Common myeloid progenitor, CD34-positive (primary cell): ENCODE results near the gene PAK1.
A peak's percentile ranks its signal among the peaks of the same experiment; 100 is the strongest.

ENCODE experiments used
- CTCF ChIA-PET: fragments of 350-600 bp; sonication (Branson Sonifier 250); formaldehyde crosslinking; loops from one replicate; lab custom pipeline; 2021; ENCODE audit warnings: antibody characterized with exemption; lab: Charles Lee
- POLR2A ChIA-PET: fragments of 350-600 bp; sonication (Branson Sonifier 250); formaldehyde crosslinking; loops from one replicate; lab custom pipeline; 2021; ENCODE audit warnings: antibody characterized with exemption; lab: Charles Lee
- DNase-seq, 3 donors: peaks; one replicate each; pipeline versions ENCODE4 v3.0.0 to v3.0.0-alpha.2; 2013
- H3K27ac ChIP-seq, 2 experiments: 1 replicate in 1 of 2; 2 replicates in 1 of 2; pipeline ENCODE4 v1.7.0; 2013; ENCODE audit warnings: inconsistent platforms in 2 of 2, low read length in 2 of 2, mild to moderate bottlenecking in 2 of 2, low read depth in 1 of 2, moderate library complexity in 1 of 2; ENCODE audit not compliant: severe bottlenecking in 2 of 2, insufficient read depth in 1 of 2, poor library complexity in 1 of 2
- H3K27me3 ChIP-seq, 5 experiments: replicated peaks in 2 of 5; 1 replicate in 3 of 5; 2 replicates in 2 of 5; pipeline versions ENCODE4 v1.6.1 to v1.7.0; 2013; ENCODE audit warnings: low read length in 4 of 5, mild to moderate bottlenecking in 2 of 5, moderate library complexity in 2 of 5, inconsistent platforms in 1 of 5; ENCODE audit not compliant: insufficient read depth in 5 of 5, control insufficient read depth in 4 of 5
- H3K36me3 ChIP-seq, 4 experiments: 1 replicate in 2 of 4; 2 replicates in 2 of 4; pipeline versions ENCODE4 v1.6.1 to v1.7.0; 2013; ENCODE audit warnings: low read length in 3 of 4, control low read depth in 1 of 4, mild to moderate bottlenecking in 1 of 4; ENCODE audit not compliant: control insufficient read depth in 4 of 4, insufficient read depth in 4 of 4
- H3K4me1 ChIP-seq, 4 experiments: 1 replicate in 3 of 4; 2 replicates in 1 of 4; pipeline versions ENCODE4 v1.6.1 to v1.7.1; 2013; ENCODE audit warnings: low read length in 3 of 4, mild to moderate bottlenecking in 3 of 4, control low read depth in 1 of 4, inconsistent platforms in 1 of 4, moderate library complexity in 1 of 4; ENCODE audit not compliant: control insufficient read depth in 4 of 4, insufficient read depth in 4 of 4; ENCODE audit errors: control extremely low read depth in 1 of 4
- H3K4me3 ChIP-seq, 7 experiments: 1 replicate in 4 of 7; 2 replicates in 3 of 7; pipeline versions ENCODE4 v1.5.1 to v1.7.0; 2013; ENCODE audit warnings: mild to moderate bottlenecking in 7 of 7, low read length in 6 of 7, moderate library complexity in 6 of 7, inconsistent platforms in 2 of 7, low read depth in 2 of 7, control low read depth in 1 of 7; ENCODE audit not compliant: insufficient read depth in 4 of 7, control insufficient read depth in 1 of 7; ENCODE audit errors: extremely low read depth in 1 of 7
- H3K9me3 ChIP-seq, 5 experiments: 1 replicate in 4 of 5; 2 replicates in 1 of 5; pipeline versions ENCODE4 v1.6.1 to v1.7.1; 2013; ENCODE audit warnings: low read length in 4 of 5, mild to moderate bottlenecking in 2 of 5, inconsistent platforms in 1 of 5, low read depth in 1 of 5, moderate library complexity in 1 of 5; ENCODE audit not compliant: control insufficient read depth in 4 of 5, insufficient read depth in 2 of 5; ENCODE audit errors: control extremely low read depth in 1 of 5
- WGBS: methylation state at CpG from one replicate; pipeline ENCODE4 v1.1.5; 2013; ENCODE audit not compliant: insufficient coverage; 5-methylcytosine and 5-hydroxymethylcytosine counted together

The PAK1 gene

GRCh38 chr11:77442394-77443053, 31.4 kb downstream of the PAK1 start:
- no peak overlapping the region for H3K27ac ChIP-seq
- CTCF ChIA-PET = interaction anchor here (1.2 kb wide), 1 partner anchor 29 kb away, joined by 3 read pairs; no protein-coding TSS in a partner anchor
- H3K9me3 ChIP-seq = no peaks in the 10 kb centered on the region
- peaks cover 10 to 40% (median 20%) of the 10 kb centered on the region in 4 experiments for H3K4me1 ChIP-seq
- 100% methylated on average over 2 of the region's 3 CpGs for WGBS
- DNase-seq = no peak
- POLR2A ChIA-PET = no interaction called here
- no peak overlapping the region for H3K4me3 ChIP-seq
- no peaks in the 10 kb centered on the region for H3K36me3 ChIP-seq
- H3K27me3 ChIP-seq = peaks cover 0 to 2% (median 0%) of the 10 kb centered on the region in 5 experiments

- Histone ChIP-seq H3K27me3 (peaks cover 0 to 2% (median 0%) of the 10 kb centered on the region in 5 experiments), H3K4me3 (no peak overlapping the region), H3K27ac (no peak overlapping the region), H3K9me3 (no peaks in the 10 kb centered on the region), H3K36me3 (no peaks in the 10 kb centered on the region), H3K4me1 (peaks cover 13 to 41% (median 26%) of the 10 kb centered on the region in 4 experiments)
- ChIA-PET CTCF (interaction anchor here (1.1 to 1.4 kb wide), 3 partner anchors 11 to 30 kb away, joined by 3 read pairs; no protein-coding TSS in a partner anchor), POLR2A (no interaction called here)
- WGBS = 100% methylated on average over 1 of the region's 1 CpG
- no peak for DNase-seq
Observed at GRCh38 chr11:77441426-77441825, 32.5 kb downstream of the PAK1 start.

DNA sequence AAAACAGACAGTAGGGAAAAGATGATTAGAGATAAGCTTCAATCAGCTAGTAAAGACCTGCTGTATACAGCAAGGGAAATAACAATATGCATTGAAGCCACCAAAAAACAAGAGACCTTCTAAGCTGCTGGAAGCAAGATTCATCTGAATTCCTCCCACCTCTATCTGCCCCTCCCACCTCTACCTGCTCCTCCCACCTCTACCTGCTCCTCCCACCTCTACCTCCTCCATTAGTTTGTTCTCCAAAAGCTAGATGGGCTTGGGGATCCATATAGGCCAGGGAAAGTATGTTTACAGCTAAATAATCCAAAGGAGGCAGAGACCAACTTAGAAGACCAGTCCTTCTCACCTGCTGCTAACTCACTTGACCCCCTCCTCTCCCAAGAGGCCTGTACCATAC, 33.2 kb downstream of the PAK1 start:
- Histone ChIP-seq H3K9me3 (no peaks in the 10 kb centered on the region), H3K4me1 (peaks cover 13 to 45% (median 31%) of the 10 kb centered on the region in 4 experiments), H3K27ac (no peak overlapping the region), H3K4me3 (no peak overlapping the region), H3K36me3 (no peaks in the 10 kb centered on the region), H3K27me3 (peaks cover 0 to 2% (median 0%) of the 10 kb centered on the region in 5 experiments)
- POLR2A ChIA-PET = no interaction called here
- CTCF ChIA-PET = interaction anchor here (1.1 to 1.4 kb wide), 2 partner anchors 12 to 29 kb away, joined by 3 read pairs; no protein-coding TSS in a partner anchor
- DNase-seq = no peak

DNA sequence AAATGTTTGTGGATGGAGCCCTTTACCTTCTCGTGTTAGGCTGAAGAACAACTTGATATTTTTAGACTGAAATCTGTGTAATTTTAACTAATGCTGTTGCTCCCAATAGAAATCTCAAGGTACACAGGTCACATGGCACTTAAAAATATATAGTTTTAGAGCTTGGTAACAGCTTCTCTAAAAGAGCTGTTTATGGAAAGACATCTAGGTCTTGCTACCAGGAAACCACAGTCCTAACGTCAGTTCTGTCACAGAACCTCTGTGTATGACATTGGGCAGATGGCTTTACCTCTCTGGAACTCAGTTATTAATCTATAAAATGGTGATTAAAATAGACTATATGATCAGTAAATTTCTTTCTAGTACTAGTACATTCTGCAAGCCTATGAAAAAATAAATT, 35.4 kb downstream of the PAK1 start:
- ChIA-PET POLR2A (no interaction called here), CTCF (no interaction called here)
- Histone ChIP-seq H3K36me3 (no peaks in the 10 kb centered on the region), H3K27me3 (no peaks in the 10 kb centered on the region), H3K9me3 (no peaks in the 10 kb centered on the region), H3K4me3 (no peak overlapping the region), H3K27ac (no peak overlapping the region), H3K4me1 (peaks cover 13 to 36% (median 28%) of the 10 kb centered on the region in 4 experiments)
- WGBS = 30% methylated on average over 2 of the region's 2 CpGs
- peak in 1 of 3 donors; percentile 61 for DNase-seq

- DNase-seq = no peak
- Histone ChIP-seq H3K36me3 (no peaks in the 10 kb centered on the region), H3K27me3 (no peaks in the 10 kb centered on the region), H3K9me3 (no peaks in the 10 kb centered on the region), H3K27ac (no peak overlapping the region), H3K4me1 (peaks cover 13 to 41% (median 28%) of the 10 kb centered on the region in 4 experiments), H3K4me3 (no peak overlapping the region)
- WGBS = no CpG with 5 or more reads among the region's 1 CpG
- ChIA-PET CTCF (no interaction called here), POLR2A (no interaction called here)
Observed at GRCh38 chr11:77436969-77437368, 36.9 kb downstream of the PAK1 start.

DNA sequence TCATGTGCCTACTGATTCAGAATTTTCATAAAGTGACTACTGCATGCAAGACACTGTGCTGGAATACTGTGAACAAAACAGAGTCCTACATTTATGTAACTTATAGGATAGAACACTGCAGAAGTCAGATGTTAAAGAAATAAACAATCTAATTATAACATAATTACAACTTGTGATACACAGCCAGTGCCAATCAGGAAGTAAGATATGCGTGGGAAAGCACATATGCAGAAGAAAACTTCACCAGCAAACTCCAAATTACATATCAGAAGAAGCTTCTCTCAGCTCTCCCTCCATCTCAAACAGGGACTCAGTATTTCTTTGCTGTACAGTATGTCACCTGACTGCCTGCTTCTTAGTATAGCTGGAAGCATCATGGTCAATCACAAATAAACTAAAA, 37.4 kb downstream of the PAK1 start:
- H3K36me3 ChIP-seq = no peaks in the 10 kb centered on the region
- H3K4me1 ChIP-seq = peaks cover 13 to 45% (median 28%) of the 10 kb centered on the region in 4 experiments
- no peaks in the 10 kb centered on the region for H3K27me3 ChIP-seq
- ChIA-PET CTCF (interaction anchor here (1.3 kb wide), 1 partner anchor 11 kb away, joined by 5 read pairs; no protein-coding TSS in a partner anchor), POLR2A (interaction anchor here (0.6 kb wide), 1 partner anchor 14 kb away, joined by 3 read pairs; no protein-coding TSS in a partner anchor)
- WGBS = 25% methylated on average over 1 of the region's 1 CpG
- no peak overlapping the region for H3K4me3 ChIP-seq
- no peak overlapping the region for H3K27ac ChIP-seq
- no peaks in the 10 kb centered on the region for H3K9me3 ChIP-seq
- DNase-seq = no peak

- no peaks in the 10 kb centered on the region for H3K36me3 ChIP-seq
- peaks cover 13 to 45% (median 28%) of the 10 kb centered on the region in 4 experiments for H3K4me1 ChIP-seq
- peak overlapping the region in 1 of 7 experiments; percentile 37 for H3K4me3 ChIP-seq
- H3K27me3 ChIP-seq = no peaks in the 10 kb centered on the region
- no CpG with 5 or more reads among the region's 2 CpGs for WGBS
- H3K9me3 ChIP-seq = no peaks in the 10 kb centered on the region
- CTCF ChIA-PET = interaction anchor here (1.3 kb wide), 1 partner anchor 11 kb away, joined by 5 read pairs; no protein-coding TSS in a partner anchor
- POLR2A ChIA-PET = interaction anchor here (0.6 kb wide), 1 partner anchor 15 kb away, joined by 3 read pairs; no protein-coding TSS in a partner anchor
- peak overlapping the region in 1 of 2 experiments; percentile 20 for H3K27ac ChIP-seq
- DNase-seq = peak in 1 of 3 donors; percentile 57
Observed at GRCh38 chr11:77435972-77436371, 37.9 kb downstream of the PAK1 start.
